Transverse colon (tissue), 4 donors: ENCODE data around the gene PLAAT4. TPM values are rescaled to one million over a fixed set of nuclear protein-coding genes. Genes with fewer than 3 reads are reported as not detected.

Experiments
- DNase-seq: peaks from one replicate; pipeline ENCODE4 v3.0.0-alpha.2; 2019
- H3K27ac ChIP-seq, 4 donors: fragments of 200-600 bp; sonication (generic); 2 replicates each; pipeline ENCODE4 v1.5.1; 2016 to 2018; ENCODE audit warnings: inconsistent platforms in 4 of 4
- H3K27me3 ChIP-seq: fragments of 200-600 bp; sonication (generic); 2 replicates; pipeline ENCODE4 v1.5.1; 2017; ENCODE audit warnings: inconsistent platforms
- H3K36me3 ChIP-seq, 4 donors: fragments of 200-600 bp; sonication (generic); 2 replicates each; pipeline ENCODE4 v1.5.1; 2017 to 2019; ENCODE audit warnings: inconsistent platforms in 4 of 4
- H3K4me1 ChIP-seq, 4 donors: fragments of 200-600 bp; sonication (generic); 2 replicates each; pipeline ENCODE4 v1.5.1; 2017 to 2020; ENCODE audit warnings: inconsistent platforms in 4 of 4
- H3K4me3 ChIP-seq, 4 donors: fragments of 200-600 bp; sonication (generic); 1 replicate in 1 of 4; 2 replicates in 3 of 4; pipeline versions ENCODE4 v1.5.1 to v1.6.1; 2017 to 2019; ENCODE audit warnings: inconsistent platforms in 4 of 4
- H3K9me3 ChIP-seq, 2 donors: fragments of 200-600 bp; sonication (generic); 2 replicates each; pipeline ENCODE4 v1.5.1; 2017 to 2019; ENCODE audit warnings: inconsistent platforms in 2 of 2
- CTCF ChIP-seq, 5 experiments: fragments of 200-600 bp in 3 of 5; fragments of 450-650 bp in 2 of 5; sonication (generic) in 3 of 5; IDR thresholded peaks; 1 replicate in 2 of 5; 2 replicates in 3 of 5; pipeline ENCODE4 v1.5.1; 2016 to 2017; ENCODE audit warnings: antibody characterized with exemption in 5 of 5, inconsistent platforms in 3 of 5, mild to moderate bottlenecking in 2 of 5, moderate library complexity in 1 of 5
- EP300 ChIP-seq: sonication (generic); formaldehyde crosslinking; IDR thresholded peaks from one replicate; pipeline ENCODE4 v1.6.1; 2017; ENCODE audit warnings: antibody characterized with exemption, low read depth
- POLR2A ChIP-seq: fragments of 450-650 bp; IDR thresholded peaks from one replicate; pipeline ENCODE4 v1.6.1; 2016; ENCODE audit warnings: antibody characterized with exemption, mild to moderate bottlenecking, moderate library complexity
- POLR2AphosphoS5 ChIP-seq, 3 donors: sonication (generic); formaldehyde crosslinking; IDR thresholded peaks; one replicate each; pipeline ENCODE4 v1.6.1; 2016; ENCODE audit warnings: antibody characterized with exemption in 3 of 3
- WGBS, 2 donors: methylation state at CpG; one replicate each; pipeline ENCODE4 v1.1.5; 2018; ENCODE audit warnings: low coverage in 1 of 2; 5-methylcytosine and 5-hydroxymethylcytosine counted together
- in situ Hi-C, 4 donors: fragments of 200-750 bp; cut with MboI; loops; one replicate each; pipeline versions ENCODE4 v1.15.0 to v1.15.1; 2017; ENCODE audit warnings: low sequenced_read_pairs in 3 of 4, low pct_ligation_motif_present in 1 of 4, low pct_unique_long_range_greater_than_20kb in 1 of 4
- intact Hi-C: fragments of 100-400 bp; cut with DNase I; formaldehyde crosslinking; loops from one replicate; pipeline ENCODE4 v1.15.1; 2023; ENCODE audit warnings: low total_unique reads
- total RNA-seq, 4 donors: library from RNA; depleted of rRNA; stranded (reverse); fragments of >200 nt; gene quantifications; one replicate each; pipeline ENCODE4 v1.1.0, GENCODE V29; 2016

The PLAAT4 gene
- total RNA-seq, 4 donors from 2014 or later: 35.4 to 78.6 (median 40.7) TPM

GRCh38 chr11:63510360-63511047, 26.1 kb upstream of the PLAAT4 start:
- in situ Hi-C loops: no loop called here
- WGBS, 2 donors: 77% methylated on average over 7 of the region's 7 CpGs; no CpG with 5 or more reads in 1 of the 2 donors

GRCh38 chr11:63511048-63511748, 25.4 kb upstream of the PLAAT4 start:
- in situ Hi-C loops (no loop called here), intact Hi-C loops (no loop called here)
- DNase-seq: no peak
- 87% methylated on average over 11 of the region's 11 CpGs; no CpG with 5 or more reads in 1 of the 2 donors for WGBS, 2 donors
- no peaks in the 10 kb centered on the region for H3K27me3 ChIP-seq
- H3K36me3 ChIP-seq: no peaks in the 10 kb centered on the region
- no peaks in the 10 kb centered on the region for H3K9me3 ChIP-seq
- no peak overlapping the region for H3K4me3 ChIP-seq
- no peak overlapping the region for H3K27ac ChIP-seq
- no peaks in the 10 kb centered on the region for H3K4me1 ChIP-seq
- TF ChIP-seq EP300 (no peak), POLR2A (no peak), POLR2AphosphoS5 (IDR thresholded peaks at IDR 0.05) (no peak), CTCF (IDR thresholded peaks at IDR 0.05) (no peak)

More at GRCh38 chr11:63510360-63511047, 26.1 kb upstream of the PLAAT4 start:
- intact Hi-C loops: no loop called here
- DNase-seq: no peak
- Histone ChIP-seq H3K4me1 (no peaks in the 10 kb centered on the region), H3K9me3 (no peaks in the 10 kb centered on the region), H3K27ac (no peak overlapping the region), H3K27me3 (no peaks in the 10 kb centered on the region), H3K4me3 (no peak overlapping the region), H3K36me3 (no peaks in the 10 kb centered on the region)
- TF ChIP-seq CTCF (IDR thresholded peaks at IDR 0.05) (no peak), EP300 (no peak), POLR2A (no peak), POLR2AphosphoS5 (IDR thresholded peaks at IDR 0.05) (no peak)

GRCh38 chr11:63512816-63513215, 23.8 kb upstream of the PLAAT4 start:
- no peaks in the 10 kb centered on the region for H3K4me1 ChIP-seq
- H3K4me3 ChIP-seq: no peak overlapping the region
- in situ Hi-C loops: no loop called here
- no peak overlapping the region for H3K27ac ChIP-seq
- H3K27me3 ChIP-seq: no peaks in the 10 kb centered on the region
- 88 to 93% methylated on average over 6 to 7 of the region's 7 CpGs for WGBS, 2 donors
- H3K36me3 ChIP-seq: no peaks in the 10 kb centered on the region
- H3K9me3 ChIP-seq: no peaks in the 10 kb centered on the region
- TF ChIP-seq POLR2AphosphoS5 (IDR thresholded peaks at IDR 0.05): no peak
- TF ChIP-seq CTCF (IDR thresholded peaks at IDR 0.05): no peak
- TF ChIP-seq EP300: no peak
- TF ChIP-seq POLR2A: no peak
- no peak for DNase-seq
- intact Hi-C loops: no loop called here

GRCh38 chr11:63516109-63516508, 20.5 kb upstream of the PLAAT4 start:
- in situ Hi-C loops (no loop called here), intact Hi-C loops (no loop called here)
- 92% methylated on average over 6 of the region's 6 CpGs; no CpG with 5 or more reads in 1 of the 2 donors for WGBS, 2 donors
- no peak overlapping the region for H3K4me3 ChIP-seq
- no peak for TF ChIP-seq EP300
- no peak for TF ChIP-seq POLR2AphosphoS5 (IDR thresholded peaks at IDR 0.05)
- TF ChIP-seq CTCF (IDR thresholded peaks at IDR 0.05): no peak
- no peak for TF ChIP-seq POLR2A
- no peaks in the 10 kb centered on the region for H3K27me3 ChIP-seq
- no peaks in the 10 kb centered on the region for H3K9me3 ChIP-seq
- DNase-seq: no peak
- H3K4me1 ChIP-seq: no peaks in the 10 kb centered on the region
- no peak overlapping the region for H3K27ac ChIP-seq
- no peaks in the 10 kb centered on the region for H3K36me3 ChIP-seq
